H1 (cell line): ENCODE measurements around the gene AKR1B15.

Experiments
- TCF12 ChIP-seq: IDR thresholded peaks from 2 replicates; pipeline ENCODE4 v1.6.1; 2011; ENCODE audit warnings: low read depth, mild to moderate bottlenecking, low read length
- TF ChIP-seq, protein P1 (sequence below), 3 experiments: IDR thresholded peaks; 1 replicate in 2 of 3; 2 replicates in 1 of 3; pipeline versions ENCODE4 v1.5.1 to v1.6.1; 2011; ENCODE audit warnings: low read length in 3 of 3, mild to moderate bottlenecking in 3 of 3, inconsistent platforms in 2 of 3, low read depth in 1 of 3, moderate library complexity in 1 of 3; ENCODE audit not compliant: insufficient read depth in 1 of 3; ENCODE audit errors: control extremely low read depth in 1 of 3

- TF ChIP-seq TCF12, result no peak
- TF ChIP-seq, protein P1, sequence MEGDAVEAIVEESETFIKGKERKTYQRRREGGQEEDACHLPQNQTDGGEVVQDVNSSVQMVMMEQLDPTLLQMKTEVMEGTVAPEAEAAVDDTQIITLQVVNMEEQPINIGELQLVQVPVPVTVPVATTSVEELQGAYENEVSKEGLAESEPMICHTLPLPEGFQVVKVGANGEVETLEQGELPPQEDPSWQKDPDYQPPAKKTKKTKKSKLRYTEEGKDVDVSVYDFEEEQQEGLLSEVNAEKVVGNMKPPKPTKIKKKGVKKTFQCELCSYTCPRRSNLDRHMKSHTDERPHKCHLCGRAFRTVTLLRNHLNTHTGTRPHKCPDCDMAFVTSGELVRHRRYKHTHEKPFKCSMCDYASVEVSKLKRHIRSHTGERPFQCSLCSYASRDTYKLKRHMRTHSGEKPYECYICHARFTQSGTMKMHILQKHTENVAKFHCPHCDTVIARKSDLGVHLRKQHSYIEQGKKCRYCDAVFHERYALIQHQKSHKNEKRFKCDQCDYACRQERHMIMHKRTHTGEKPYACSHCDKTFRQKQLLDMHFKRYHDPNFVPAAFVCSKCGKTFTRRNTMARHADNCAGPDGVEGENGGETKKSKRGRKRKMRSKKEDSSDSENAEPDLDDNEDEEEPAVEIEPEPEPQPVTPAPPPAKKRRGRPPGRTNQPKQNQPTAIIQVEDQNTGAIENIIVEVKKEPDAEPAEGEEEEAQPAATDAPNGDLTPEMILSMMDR (IDR thresholded peaks at IDR 0.05; ENCODE audit: control extremely low read depth in 1 of 3, insufficient read depth in 1 of 3, low read depth in 1 of 3, low read length in 3 of 3), result no peak
These were observed 9.4 kb upstream of the AKR1B15 start for GRCh38 chr7:134539380-134540004.
